Transverse colon (tissue), 4 donors: ENCODE data around the gene NEK8. TPM values are rescaled to one million over a fixed set of nuclear protein-coding genes. Genes with fewer than 3 reads are reported as not detected.

Source experiments
- DNase-seq: peaks from one replicate; pipeline ENCODE4 v3.0.0-alpha.2; 2019
- H3K27ac ChIP-seq, 4 donors: fragments of 200-600 bp; sonication (generic); 2 replicates each; pipeline ENCODE4 v1.5.1; 2016 to 2018; ENCODE audit warnings: inconsistent platforms in 4 of 4
- H3K27me3 ChIP-seq: fragments of 200-600 bp; sonication (generic); 2 replicates; pipeline ENCODE4 v1.5.1; 2017; ENCODE audit warnings: inconsistent platforms
- H3K36me3 ChIP-seq, 4 donors: fragments of 200-600 bp; sonication (generic); 2 replicates each; pipeline ENCODE4 v1.5.1; 2017 to 2019; ENCODE audit warnings: inconsistent platforms in 4 of 4
- H3K4me1 ChIP-seq, 4 donors: fragments of 200-600 bp; sonication (generic); 2 replicates each; pipeline ENCODE4 v1.5.1; 2017 to 2020; ENCODE audit warnings: inconsistent platforms in 4 of 4
- H3K4me3 ChIP-seq, 4 donors: fragments of 200-600 bp; sonication (generic); 1 replicate in 1 of 4; 2 replicates in 3 of 4; pipeline versions ENCODE4 v1.5.1 to v1.6.1; 2017 to 2019; ENCODE audit warnings: inconsistent platforms in 4 of 4
- H3K9me3 ChIP-seq, 2 donors: fragments of 200-600 bp; sonication (generic); 2 replicates each; pipeline ENCODE4 v1.5.1; 2017 to 2019; ENCODE audit warnings: inconsistent platforms in 2 of 2
- CTCF ChIP-seq, 5 experiments: fragments of 200-600 bp in 3 of 5; fragments of 450-650 bp in 2 of 5; sonication (generic) in 3 of 5; IDR thresholded peaks; 1 replicate in 2 of 5; 2 replicates in 3 of 5; pipeline ENCODE4 v1.5.1; 2016 to 2017; ENCODE audit warnings: antibody characterized with exemption in 5 of 5, inconsistent platforms in 3 of 5, mild to moderate bottlenecking in 2 of 5, moderate library complexity in 1 of 5
- EP300 ChIP-seq: sonication (generic); formaldehyde crosslinking; IDR thresholded peaks from one replicate; pipeline ENCODE4 v1.6.1; 2017; ENCODE audit warnings: antibody characterized with exemption, low read depth
- POLR2A ChIP-seq: fragments of 450-650 bp; IDR thresholded peaks from one replicate; pipeline ENCODE4 v1.6.1; 2016; ENCODE audit warnings: antibody characterized with exemption, mild to moderate bottlenecking, moderate library complexity
- POLR2AphosphoS5 ChIP-seq, 3 donors: sonication (generic); formaldehyde crosslinking; IDR thresholded peaks; one replicate each; pipeline ENCODE4 v1.6.1; 2016; ENCODE audit warnings: antibody characterized with exemption in 3 of 3
- WGBS, 2 donors: methylation state at CpG; one replicate each; pipeline ENCODE4 v1.1.5; 2018; ENCODE audit warnings: low coverage in 1 of 2; 5-methylcytosine and 5-hydroxymethylcytosine counted together
- in situ Hi-C, 4 donors: fragments of 200-750 bp; cut with MboI; loops; one replicate each; pipeline versions ENCODE4 v1.15.0 to v1.15.1; 2017; ENCODE audit warnings: low sequenced_read_pairs in 3 of 4, low pct_ligation_motif_present in 1 of 4, low pct_unique_long_range_greater_than_20kb in 1 of 4
- intact Hi-C: fragments of 100-400 bp; cut with DNase I; formaldehyde crosslinking; loops from one replicate; pipeline ENCODE4 v1.15.1; 2023; ENCODE audit warnings: low total_unique reads
- total RNA-seq, 4 donors: library from RNA; depleted of rRNA; stranded (reverse); fragments of >200 nt; gene quantifications; one replicate each; pipeline ENCODE4 v1.1.0, GENCODE V29; 2016

Gene NEK8
- total RNA-seq, 4 donors from 2014 or later: 5.7 to 52.3 (median 8.3) TPM

- Histone ChIP-seq H3K9me3 (no peaks in the 10 kb centered on the region), H3K27ac (peak overlapping the region; percentile 71 to 80 (median 78)), H3K36me3 (peaks cover 0 to 84% (median 24%) of the 10 kb centered on the region in 4 donors), H3K27me3 (no peaks in the 10 kb centered on the region), H3K4me3 (no peak overlapping the region), H3K4me1 (peaks cover 8 to 20% (median 13%) of the 10 kb centered on the region in 4 donors)
- intact Hi-C loops (no loop called here), in situ Hi-C loops (no loop called here)
- 54% methylated on average over 6 of the region's 6 CpGs; no CpG with 5 or more reads in 1 of the 2 donors for WGBS, 2 donors
- peak; percentile 77 to 93 (median 88) for TF ChIP-seq POLR2AphosphoS5 (IDR thresholded peaks at IDR 0.05)
- peak; percentile 92 for TF ChIP-seq POLR2A
- TF ChIP-seq EP300: peak; percentile 16
- TF ChIP-seq CTCF (IDR thresholded peaks at IDR 0.05): peak in 1 of 5 experiments; percentile 11
- DNase-seq: peak; percentile 87
These were observed 30.2 kb upstream of the NEK8 start for GRCh38 chr17:28698253-28698941.

- intact Hi-C loops (no loop called here), in situ Hi-C loops (no loop called here)
- no peaks in the 10 kb centered on the region for H3K9me3 ChIP-seq
- peaks cover 8 to 20% (median 13%) of the 10 kb centered on the region in 4 donors for H3K4me1 ChIP-seq
- H3K4me3 ChIP-seq: no peak overlapping the region
- H3K27ac ChIP-seq: no peak overlapping the region
- no peak for DNase-seq
- no peak for TF ChIP-seq POLR2AphosphoS5 (IDR thresholded peaks at IDR 0.05)
- TF ChIP-seq CTCF (IDR thresholded peaks at IDR 0.05): no peak
- TF ChIP-seq EP300: no peak
- no peak for TF ChIP-seq POLR2A
- peaks cover 0 to 66% (median 18%) of the 10 kb centered on the region in 4 donors for H3K36me3 ChIP-seq
- 84% methylated on average over 8 of the region's 8 CpGs; no CpG with 5 or more reads in 1 of the 2 donors for WGBS, 2 donors
- no peaks in the 10 kb centered on the region for H3K27me3 ChIP-seq
These were observed 28.3 kb upstream of the NEK8 start for GRCh38 chr17:28700278-28700677.

- DNase-seq: no peak
- 95% methylated on average over 10 of the region's 10 CpGs; no CpG with 5 or more reads in 1 of the 2 donors for WGBS, 2 donors
- Histone ChIP-seq H3K27me3 (no peaks in the 10 kb centered on the region), H3K4me3 (no peak overlapping the region), H3K9me3 (no peaks in the 10 kb centered on the region), H3K27ac (no peak overlapping the region), H3K4me1 (peaks cover 8 to 20% (median 13%) of the 10 kb centered on the region in 4 donors), H3K36me3 (peaks cover 0 to 59% (median 15%) of the 10 kb centered on the region in 4 donors)
- intact Hi-C loops: no loop called here
- in situ Hi-C loops: no loop called here
- TF ChIP-seq CTCF (IDR thresholded peaks at IDR 0.05) (no peak), EP300 (no peak), POLR2A (no peak), POLR2AphosphoS5 (IDR thresholded peaks at IDR 0.05) (no peak)
These were observed 27.6 kb upstream of the NEK8 start for GRCh38 chr17:28700830-28701492.

GRCh38 chr17:28702026-28702751, 26.4 kb upstream of the NEK8 start:
- intact Hi-C loops (no loop called here), in situ Hi-C loops (no loop called here)
- Histone ChIP-seq H3K9me3 (no peaks in the 10 kb centered on the region), H3K27me3 (no peaks in the 10 kb centered on the region), H3K36me3 (peaks cover 0 to 54% (median 10%) of the 10 kb centered on the region in 4 donors), H3K4me1 (peaks cover 8 to 16% (median 13%) of the 10 kb centered on the region in 4 donors), H3K4me3 (no peak overlapping the region), H3K27ac (no peak overlapping the region)
- 77 to 100% methylated on average over 1 to 10 of the region's 10 CpGs for WGBS, 2 donors
- DNase-seq: no peak
- no peak for TF ChIP-seq POLR2A
- TF ChIP-seq EP300: no peak
- TF ChIP-seq POLR2AphosphoS5 (IDR thresholded peaks at IDR 0.05): no peak
- TF ChIP-seq CTCF (IDR thresholded peaks at IDR 0.05): no peak
